GM21423 (cell line): ENCODE results near the gene ACSF2.

Experiments
- ATAC-seq: cut with Tn5 transposase; IDR thresholded peaks from one replicate; pipeline ENCODE4 v1.9.1; 2021; ENCODE audit warnings: mild to moderate bottlenecking, moderate library complexity; ENCODE audit not compliant: unreplicated experiment

Gene ACSF2

GRCh38 chr17:50519141-50519834 lies 93.3 kb downstream of the ACSF2 start:
- no peak for ATAC-seq

- no peak for ATAC-seq
Observed at GRCh38 chr17:50520483-50520882, 94.5 kb downstream of the ACSF2 start.

- no peak for ATAC-seq
Observed at GRCh38 chr17:50521514-50521913, 95.5 kb downstream of the ACSF2 start.

GRCh38 chr17:50522766-50523165 lies 96.7 kb downstream of the ACSF2 start:
- no peak for ATAC-seq

GRCh38 chr17:50523208-50523607 lies 97.2 kb downstream of the ACSF2 start:
- ATAC-seq = no peak
